ENCODE data around the gene HPSE2.

DNA sequence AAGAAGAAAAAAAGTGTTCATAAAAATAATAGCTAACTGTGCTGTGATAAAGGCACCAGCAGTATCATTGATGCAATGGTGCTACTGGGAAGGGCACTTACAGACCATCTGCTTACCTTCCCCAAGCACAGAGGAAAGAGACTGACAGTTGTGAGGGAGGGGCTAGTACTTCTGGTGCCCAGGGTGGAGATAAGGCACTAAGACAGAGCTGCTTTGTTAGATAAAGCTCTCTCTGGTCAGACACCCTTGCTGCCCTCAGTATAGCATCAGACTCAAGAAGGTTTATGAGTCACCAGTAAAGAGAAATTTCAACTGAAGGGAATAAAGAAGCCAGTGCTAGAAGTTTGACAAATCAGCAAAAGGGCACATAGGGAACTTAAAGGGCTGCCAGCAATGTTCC is 325.6 kb downstream of the HPSE2 start:
- TF ChIP-seq, protein P1, sequence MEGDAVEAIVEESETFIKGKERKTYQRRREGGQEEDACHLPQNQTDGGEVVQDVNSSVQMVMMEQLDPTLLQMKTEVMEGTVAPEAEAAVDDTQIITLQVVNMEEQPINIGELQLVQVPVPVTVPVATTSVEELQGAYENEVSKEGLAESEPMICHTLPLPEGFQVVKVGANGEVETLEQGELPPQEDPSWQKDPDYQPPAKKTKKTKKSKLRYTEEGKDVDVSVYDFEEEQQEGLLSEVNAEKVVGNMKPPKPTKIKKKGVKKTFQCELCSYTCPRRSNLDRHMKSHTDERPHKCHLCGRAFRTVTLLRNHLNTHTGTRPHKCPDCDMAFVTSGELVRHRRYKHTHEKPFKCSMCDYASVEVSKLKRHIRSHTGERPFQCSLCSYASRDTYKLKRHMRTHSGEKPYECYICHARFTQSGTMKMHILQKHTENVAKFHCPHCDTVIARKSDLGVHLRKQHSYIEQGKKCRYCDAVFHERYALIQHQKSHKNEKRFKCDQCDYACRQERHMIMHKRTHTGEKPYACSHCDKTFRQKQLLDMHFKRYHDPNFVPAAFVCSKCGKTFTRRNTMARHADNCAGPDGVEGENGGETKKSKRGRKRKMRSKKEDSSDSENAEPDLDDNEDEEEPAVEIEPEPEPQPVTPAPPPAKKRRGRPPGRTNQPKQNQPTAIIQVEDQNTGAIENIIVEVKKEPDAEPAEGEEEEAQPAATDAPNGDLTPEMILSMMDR (IDR thresholded peaks at IDR 0.05): no peak
- TF ChIP-seq SIN3A (IDR thresholded peaks at IDR 0.05; ENCODE audit: borderline replicate concordance, insufficient read depth, low read depth, low read length) (no peak), POLR2AphosphoS5 (IDR thresholded peaks at IDR 0.05; ENCODE audit: low read depth, low read length) (no peak)
